Activated T-helper 1 cell treated with Interleukin-2 at 50 U/mL for 16 hours (primary cell): ENCODE results near the gene PTCHD4.
"Not testable (repeated sequence)": the region's sequence is repeated elsewhere in the genome, so short reads cannot be mapped to it uniquely, and the experiment has no call there.

Experiments used
- DNase-seq: peaks from one replicate; pipeline ENCODE4 v3.0.0-alpha.2; 2020; ENCODE audit warnings: low read depth

The PTCHD4 gene

DNA sequence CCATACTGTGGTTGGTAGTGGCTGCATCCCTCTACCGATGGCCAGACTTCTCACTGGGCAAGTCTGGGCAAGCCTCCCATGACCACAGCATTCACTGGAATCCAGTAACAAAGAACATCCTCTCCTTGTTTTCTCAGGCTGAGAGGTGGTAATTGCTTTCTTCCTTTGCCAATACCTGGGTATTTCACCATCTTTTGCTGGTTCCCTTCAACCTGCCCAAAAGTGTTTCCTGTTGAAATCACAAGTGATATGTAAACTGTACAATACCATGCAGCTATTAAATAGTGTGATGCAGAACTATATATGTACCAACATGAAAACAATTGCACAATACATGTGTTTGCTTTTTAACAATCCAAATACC is at the start of gene PTCHD4:
Gene PTCHD4 (minus strand): TSS at position 55 of the 364 bp plus-strand sequence. CDS start 42,240 bp downstream, outside the sequence.
- DNase-seq = no peak

DNA sequence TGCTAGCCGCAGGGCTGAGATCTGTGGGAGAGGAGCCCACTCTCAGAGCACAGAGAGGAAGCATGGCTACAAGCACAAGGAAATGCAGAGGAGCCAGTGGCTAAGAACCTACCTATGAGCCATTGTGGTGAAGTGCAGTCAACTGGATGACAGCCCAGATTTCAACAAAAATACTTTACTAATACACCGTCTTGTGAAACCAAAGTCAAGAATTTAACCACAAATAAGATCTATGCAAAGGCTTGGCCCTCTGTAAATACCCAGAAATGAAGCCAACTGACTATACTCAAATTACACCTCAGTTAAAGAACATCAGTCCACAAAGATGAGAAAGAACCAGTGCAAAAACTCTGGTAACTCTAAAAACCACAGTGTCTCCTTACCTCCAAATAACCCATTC is 40.1 kb upstream of the PTCHD4 start:
- DNase-seq = no peak

- no peak for DNase-seq
Observed at GRCh38 chr6:48150701-48151100, 39.7 kb upstream of the PTCHD4 start.

- DNase-seq = no peak
Observed at GRCh38 chr6:48147051-48147450, 36.1 kb upstream of the PTCHD4 start.

GRCh38 chr6:48144021-48144420 is 33.0 kb upstream of the PTCHD4 start:
- no peak for DNase-seq

DNA sequence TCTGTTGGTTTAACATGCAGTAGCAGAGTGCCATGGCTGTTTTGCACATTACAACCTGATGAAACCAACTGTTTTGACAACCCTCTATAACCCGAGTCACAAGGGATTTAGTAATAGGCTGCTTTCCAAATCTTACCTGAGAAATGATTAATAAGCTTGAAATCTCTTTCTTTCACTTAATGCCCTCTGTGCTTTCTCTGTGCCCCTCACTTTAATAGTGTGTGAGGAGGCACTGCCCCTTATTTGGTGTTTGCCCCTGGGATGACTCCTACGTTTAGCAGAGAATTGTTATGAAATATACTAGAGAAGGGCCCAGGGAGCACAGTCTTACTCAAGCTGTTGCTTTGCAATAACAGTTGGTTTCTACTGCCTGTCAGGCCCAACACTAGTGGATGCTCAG is 31.0 kb upstream of the PTCHD4 start:
- DNase-seq = no peak

DNA sequence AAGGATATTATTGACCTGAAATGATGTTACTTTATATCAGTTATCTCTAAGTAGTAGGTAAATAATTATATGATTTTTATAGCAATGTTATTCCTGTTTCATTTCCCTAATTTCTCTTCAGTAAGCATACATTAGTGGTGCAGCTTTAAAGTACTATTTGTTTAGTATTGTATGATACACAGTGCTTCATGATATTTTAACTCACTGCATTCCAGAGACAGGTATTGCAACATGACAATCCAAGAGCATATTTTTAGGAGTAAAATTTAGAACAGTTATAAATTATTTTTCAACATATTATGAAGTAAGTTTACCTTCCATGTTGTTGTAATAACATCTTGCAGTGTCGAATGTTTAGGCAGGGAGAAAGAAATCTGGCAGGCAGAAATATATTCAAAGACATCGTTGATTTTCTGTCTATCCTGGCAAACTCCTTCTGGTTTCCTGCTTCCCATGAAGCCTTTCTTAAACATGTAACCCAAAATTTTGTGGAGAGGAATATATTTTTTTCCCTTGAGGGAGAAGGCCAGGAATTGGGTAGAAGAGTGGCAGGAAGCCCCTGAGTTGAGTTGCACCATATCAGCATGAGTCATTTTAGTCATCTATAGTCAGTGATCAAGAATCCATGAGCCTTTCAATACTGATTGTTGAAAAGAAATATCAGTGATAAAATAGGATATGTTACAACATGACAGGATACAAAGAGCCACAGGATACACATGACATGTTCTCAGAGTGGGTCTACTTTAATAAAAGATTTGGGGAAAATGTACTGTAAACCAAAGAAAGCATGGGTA is 29.0 kb upstream of the PTCHD4 start:
- DNase-seq = no peak

- no peak for DNase-seq
Observed at GRCh38 chr6:48136856-48137255, 25.9 kb upstream of the PTCHD4 start.

GRCh38 chr6:48135323-48136084 is 24.5 kb upstream of the PTCHD4 start:
- no peak for DNase-seq

DNA sequence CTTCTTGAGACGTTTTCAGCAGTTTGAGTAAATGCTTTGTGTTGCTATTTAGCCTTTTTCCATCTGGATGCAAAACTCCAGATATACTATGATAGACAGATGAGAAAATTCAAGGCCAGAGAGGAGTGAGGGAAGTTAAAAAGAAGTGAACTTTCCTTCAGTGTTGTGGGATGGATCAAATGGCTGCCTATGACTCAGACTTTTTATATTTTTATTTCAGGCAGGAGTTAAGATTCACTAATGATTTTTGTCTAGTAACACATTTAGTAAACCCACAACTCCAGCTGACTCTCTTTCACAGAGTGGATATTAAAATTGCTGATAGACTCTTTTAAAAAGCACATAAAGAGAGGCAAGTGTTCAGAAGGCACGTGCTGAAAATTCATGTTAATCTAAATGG is 23.2 kb upstream of the PTCHD4 start:
- DNase-seq = no peak

GRCh38 chr6:48123601-48124000 is 12.6 kb upstream of the PTCHD4 start:
- DNase-seq = no peak

GRCh38 chr6:48121983-48122749 is 11.2 kb upstream of the PTCHD4 start:
- not testable (repeated sequence) for DNase-seq

DNA sequence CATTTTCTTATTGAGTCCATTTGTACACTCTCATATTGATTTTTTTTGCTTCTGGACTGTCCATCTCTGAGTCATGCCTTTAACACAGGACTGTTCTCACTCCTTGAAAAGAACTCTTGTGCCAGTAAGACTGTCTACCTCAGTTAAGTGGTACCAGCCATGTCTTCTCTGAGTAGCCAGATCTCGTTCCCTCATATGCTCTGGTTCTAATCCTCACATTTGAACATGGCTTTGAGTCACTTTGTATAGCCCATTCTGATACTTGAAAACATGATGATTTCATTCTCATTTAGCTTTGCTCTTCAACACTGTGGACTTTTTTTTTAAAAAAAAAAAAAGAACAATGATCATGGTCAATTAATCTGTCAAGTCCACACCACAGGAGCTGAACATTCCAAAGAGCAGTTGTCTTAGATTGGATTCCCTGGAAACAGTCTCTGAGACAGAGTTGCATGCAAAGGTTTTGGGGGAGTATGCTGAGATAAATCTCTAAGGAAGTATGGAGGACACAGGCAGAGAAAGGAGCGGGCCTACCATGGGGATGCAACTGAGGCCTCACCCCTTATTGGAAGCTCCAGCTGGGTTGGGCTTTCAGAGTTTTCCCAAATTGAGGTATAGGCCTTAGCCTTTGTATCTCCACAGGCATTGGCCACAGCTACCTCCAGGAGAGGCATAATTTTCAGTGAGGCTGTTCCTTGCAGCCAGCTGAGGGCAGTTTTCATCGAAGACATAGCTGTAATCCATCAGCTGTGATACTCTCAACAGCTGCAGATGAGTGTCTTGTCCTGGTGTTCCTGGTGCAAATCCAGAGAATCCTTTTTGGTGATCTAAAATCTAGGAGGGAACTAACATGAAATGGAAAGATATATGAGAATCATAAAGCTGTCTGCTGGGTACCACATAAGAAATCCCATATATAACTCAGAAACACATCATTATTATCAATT is 6.0 kb upstream of the PTCHD4 start:
- DNase-seq = no peak

- no peak for DNase-seq
Observed at GRCh38 chr6:48113130-48113529, 2.1 kb upstream of the PTCHD4 start.

DNA sequence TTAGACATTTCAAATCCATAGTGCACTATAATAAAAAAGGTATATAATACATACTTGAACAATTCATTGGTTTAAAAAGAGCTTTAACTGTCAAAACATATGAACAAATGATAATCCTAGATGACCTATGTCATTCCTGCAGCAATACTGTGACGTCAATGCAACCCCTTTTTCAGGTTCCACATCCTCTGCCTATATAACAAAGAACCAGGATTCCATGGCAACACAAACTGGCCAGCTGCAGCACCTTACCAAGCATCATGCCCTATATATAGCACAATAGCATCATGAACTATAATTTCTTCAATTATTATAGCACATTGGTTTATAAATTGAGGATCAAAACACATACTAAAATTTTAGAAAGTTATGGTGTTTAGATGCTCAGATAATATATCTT is 578 bp upstream of the PTCHD4 start:
- DNase-seq = no peak

DNA sequence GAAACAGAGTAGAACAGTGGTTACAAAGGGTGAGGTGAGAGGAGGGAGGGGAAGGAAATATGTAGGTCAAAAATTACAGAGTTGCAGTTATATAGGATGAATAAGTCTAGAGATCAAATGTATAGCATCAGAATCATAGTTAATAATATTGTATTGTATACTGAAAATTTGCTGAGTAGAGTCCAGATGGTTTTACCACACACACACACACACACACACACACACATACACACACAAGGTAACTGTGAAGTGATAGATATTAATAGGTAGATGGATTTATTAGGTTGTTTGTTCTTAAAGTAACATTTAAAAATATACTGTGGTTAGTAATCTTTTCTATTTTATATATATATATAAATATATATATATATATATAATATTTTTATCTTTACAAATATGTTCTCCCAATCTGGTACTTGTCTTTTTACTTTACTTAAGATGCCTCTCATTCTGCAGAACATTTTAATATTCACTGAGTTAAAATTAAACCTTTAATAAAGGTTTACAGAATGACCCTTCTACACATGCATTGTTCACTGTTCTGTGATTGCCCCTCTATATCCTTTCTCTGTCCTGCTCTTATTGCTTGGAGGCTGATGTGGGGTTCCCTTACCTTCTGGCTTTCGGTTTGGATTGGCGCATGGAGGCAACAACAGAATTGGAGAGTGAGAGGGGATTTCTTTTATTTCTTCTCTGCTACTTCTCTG is 408 bp downstream of the PTCHD4 start:
- no peak for DNase-seq

GRCh38 chr6:48109944-48110343 is 1.1 kb downstream of the PTCHD4 start:
- DNase-seq = no peak

DNA sequence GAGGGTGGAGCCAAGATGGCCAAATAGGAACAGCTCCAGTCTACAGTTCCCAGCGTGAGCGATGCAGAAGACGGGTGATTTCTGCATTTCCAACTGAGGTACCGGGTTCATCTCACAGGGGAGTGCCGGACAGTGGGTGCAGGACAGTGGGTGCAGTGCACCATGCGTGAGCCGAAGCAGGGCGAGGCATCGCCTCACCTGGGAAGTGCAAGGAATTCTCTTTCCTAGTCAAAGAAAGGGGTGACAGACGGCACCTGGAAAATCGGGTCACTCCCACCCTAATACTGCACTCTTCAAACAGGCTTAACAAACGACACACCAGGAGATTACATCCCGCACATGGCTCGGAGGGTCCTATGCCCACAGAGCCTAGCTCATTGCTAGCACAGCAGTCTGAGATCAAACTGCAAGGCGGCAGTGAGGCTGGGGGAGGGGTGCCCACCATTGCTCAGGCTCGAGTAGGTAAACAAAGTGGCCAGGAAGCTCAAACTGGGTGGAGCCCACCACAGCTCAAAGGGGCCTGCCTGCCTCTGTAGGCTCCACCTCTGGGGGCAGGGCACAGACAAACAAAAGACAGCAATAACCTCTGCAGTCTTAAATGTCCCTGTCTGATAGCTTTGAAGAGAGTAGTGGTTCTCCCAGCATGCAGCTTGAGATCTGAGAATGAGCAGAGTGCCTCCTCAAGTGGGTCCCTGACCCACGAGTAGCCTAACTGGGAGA is 8.4 kb downstream of the PTCHD4 start:
- not testable (repeated sequence) for DNase-seq

- no peak for DNase-seq
Observed at GRCh38 chr6:48101290-48101689, 9.7 kb downstream of the PTCHD4 start.

DNA sequence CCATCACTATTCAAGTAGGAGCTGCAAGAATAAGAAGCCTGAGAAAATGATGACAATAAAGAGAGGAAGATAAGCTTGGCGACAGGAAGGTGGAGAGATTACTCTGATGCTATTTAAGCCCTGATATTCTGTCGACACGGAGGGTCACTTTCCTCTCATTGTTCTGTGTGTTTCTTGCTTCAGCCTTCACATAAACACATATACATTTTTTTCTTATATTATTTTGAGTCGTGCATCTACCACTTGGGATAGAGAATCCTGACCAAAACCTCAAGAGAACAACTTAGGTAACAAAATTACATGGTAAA is 10.5 kb downstream of the PTCHD4 start:
- no peak for DNase-seq
